OCI-LY1 (cell line): ENCODE data around the gene ABLIM2.

Experiments used
- H2AFZ ChIP-seq: fragments of 200-600 bp; sonication (generic), shearing (Covaris generic); 2 replicates; pipeline ENCODE4 v1.6.0; 2014; ENCODE audit warnings: antibody characterized with exemption, mild to moderate bottlenecking, low read length
- H3F3A ChIP-seq: fragments of 200-600 bp; sonication (generic), shearing (Covaris generic); 2 replicates; pipeline ENCODE4 v1.6.0; 2014; ENCODE audit warnings: mild to moderate bottlenecking, antibody characterized with exemption, low read length, moderate library complexity; ENCODE audit not compliant: insufficient read depth
- H3K27ac ChIP-seq: fragments of 200-600 bp; sonication (generic); 2 replicates; pipeline ENCODE4 v1.5.1; 2014; ENCODE audit warnings: low read length, mixed run types, mild to moderate bottlenecking, low read depth; ENCODE audit not compliant: poor library complexity, severe bottlenecking
- H3K27me3 ChIP-seq: fragments of 200-600 bp; sonication (generic); 2 replicates; pipeline ENCODE4 v1.6.0; 2014; ENCODE audit warnings: antibody characterized with exemption, mild to moderate bottlenecking, low read length, moderate library complexity; ENCODE audit not compliant: insufficient read depth
- H3K36me3 ChIP-seq: fragments of 200-600 bp; sonication (generic); 2 replicates; pipeline ENCODE4 v1.6.1; 2014; ENCODE audit warnings: mild to moderate bottlenecking, antibody characterized with exemption, low read length, moderate library complexity, mixed read lengths; ENCODE audit not compliant: insufficient read depth
- H3K4me1 ChIP-seq: fragments of 200-600 bp; sonication (generic); 2 replicates; pipeline ENCODE4 v1.5.1; 2014; ENCODE audit warnings: mild to moderate bottlenecking, low read length, moderate library complexity; ENCODE audit not compliant: insufficient read depth, severe bottlenecking
- H3K4me2 ChIP-seq: fragments of 200-600 bp; sonication (generic), shearing (Covaris generic); 2 replicates; pipeline ENCODE4 v1.6.1; 2014; ENCODE audit warnings: low read length
- H3K4me3 ChIP-seq: fragments of 200-600 bp; sonication (generic); 2 replicates; pipeline ENCODE4 v1.5.1; 2014; ENCODE audit warnings: low read length, low read depth, mild to moderate bottlenecking, mixed read lengths; ENCODE audit not compliant: poor library complexity, severe bottlenecking
- H3K79me2 ChIP-seq: fragments of 200-600 bp; shearing (Covaris generic); 2 replicates; pipeline ENCODE4 v1.6.1; 2016; ENCODE audit warnings: mixed run types, low read length, mixed read lengths; ENCODE audit not compliant: insufficient read depth
- H3K9ac ChIP-seq: fragments of 200-600 bp; sonication (generic), shearing (Covaris generic); 2 replicates; pipeline ENCODE4 v1.6.1; 2014; ENCODE audit warnings: mild to moderate bottlenecking, low read length, mixed read lengths
- H3K9me2 ChIP-seq: fragments of 200-600 bp; sonication (generic), shearing (Covaris generic); 2 replicates; pipeline ENCODE4 v1.6.1; 2014; ENCODE audit warnings: low read depth, mild to moderate bottlenecking, low read length, mixed read lengths
- H3K9me3 ChIP-seq: fragments of 200-600 bp; shearing (Covaris generic); 2 replicates; pipeline ENCODE4 v1.6.1; 2014; ENCODE audit warnings: low read length, mixed read lengths
- H4K20me1 ChIP-seq: fragments of 200-600 bp; sonication (generic), shearing (Covaris generic); 2 replicates; pipeline ENCODE4 v1.6.0; 2016; ENCODE audit warnings: mild to moderate bottlenecking, low read length; ENCODE audit not compliant: insufficient read depth
- CTCF ChIP-seq: fragments of 200-600 bp; sonication (generic), shearing (Covaris generic); IDR thresholded peaks from 2 replicates; pipeline ENCODE4 v1.5.1; 2017; ENCODE audit warnings: mild to moderate bottlenecking, antibody characterized with exemption, low read length, moderate library complexity, mixed read lengths
- EZH2 ChIP-seq: fragments of 200-600 bp; sonication (generic), shearing (Covaris generic); IDR thresholded peaks from 2 replicates; pipeline ENCODE4 v1.8.0; 2017; ENCODE audit warnings: borderline replicate concordance, mixed run types, mild to moderate bottlenecking, antibody characterized with exemption, low read length, moderate library complexity, mixed read lengths

ABLIM2 gene

DNA sequence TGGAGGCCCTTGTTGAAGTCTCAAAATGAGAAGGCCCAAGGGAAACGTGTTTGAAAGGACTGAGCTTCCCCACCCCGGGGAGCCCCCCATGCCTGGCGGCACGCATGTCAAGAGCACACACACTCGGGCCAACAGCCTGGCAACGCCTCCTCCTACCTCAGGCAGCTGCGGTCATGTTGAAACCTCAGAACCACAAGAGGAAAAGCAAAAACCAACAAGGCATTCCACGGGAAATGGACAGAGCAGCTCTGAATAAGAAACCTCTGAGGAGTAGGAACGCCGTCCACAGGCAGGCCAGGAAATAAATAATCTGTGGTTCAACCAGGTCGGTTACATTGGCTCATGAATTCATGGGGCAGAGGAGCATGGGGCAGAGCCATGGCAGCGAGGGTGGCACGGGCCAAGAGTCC, 123.2 kb downstream of the ABLIM2 start:
- Histone ChIP-seq H3K4me2 (no peak overlapping the region), H2AFZ (no peak overlapping the region), H3K9ac (no peak overlapping the region), H3K36me3 (no peaks in the 10 kb centered on the region; the same call in 1 of the 2 replicates), H3K27me3 (no peaks in the 10 kb centered on the region), H3K4me1 (peaks cover 47% of the 10 kb centered on the region), H3K9me2 (no peaks in the 10 kb centered on the region), H3F3A (no peaks in the 10 kb centered on the region), H3K4me3 (no peak overlapping the region), H3K79me2 (no peaks in the 10 kb centered on the region), H3K27ac (peak overlapping the region; percentile 45), H4K20me1 (no peaks in the 10 kb centered on the region), H3K9me3 (no peaks in the 10 kb centered on the region)
- TF ChIP-seq EZH2 (no peak), CTCF (no peak)

DNA sequence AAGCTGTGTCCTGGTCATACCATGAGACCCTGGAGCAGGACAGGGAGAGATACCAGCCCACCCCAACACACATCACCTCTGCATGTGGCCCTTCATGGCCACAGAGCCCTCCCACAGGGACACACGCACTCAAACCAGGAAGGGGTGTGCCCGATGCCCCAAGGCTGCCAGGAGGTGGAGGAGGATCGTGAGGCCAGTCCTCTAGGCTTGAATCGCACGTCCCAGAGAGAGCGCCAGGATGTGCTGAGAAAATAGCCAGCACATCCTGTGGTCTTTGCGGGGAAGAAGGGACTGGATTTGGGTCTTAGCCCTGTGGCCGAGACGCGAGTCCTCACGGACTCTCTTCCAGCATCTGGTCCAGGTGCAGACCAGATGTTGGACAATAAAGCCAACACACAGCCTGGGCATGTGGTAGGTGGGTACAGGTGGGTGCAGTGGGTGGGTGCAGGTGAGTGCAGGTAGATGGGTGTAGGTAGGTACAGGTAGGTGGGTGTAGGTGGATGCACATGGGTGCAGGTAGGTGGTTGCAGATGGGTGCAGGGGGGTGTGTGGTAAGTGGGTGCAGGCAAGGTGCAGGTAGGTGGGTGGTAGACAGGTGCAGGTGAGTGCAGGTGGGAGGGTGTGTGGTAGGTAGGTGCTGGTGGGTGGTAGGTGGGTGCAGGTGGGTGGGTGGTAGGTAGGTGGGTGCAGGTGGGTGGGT, 124.6 kb downstream of the ABLIM2 start:
- H3K9me2 ChIP-seq: no peaks in the 10 kb centered on the region
- H3K79me2 ChIP-seq: no peaks in the 10 kb centered on the region
- H3K4me3 ChIP-seq: no peak overlapping the region
- H3K4me2 ChIP-seq: no peak overlapping the region
- TF ChIP-seq CTCF: no peak
- TF ChIP-seq EZH2: no peak
- no peak overlapping the region for H2AFZ ChIP-seq
- H3K27me3 ChIP-seq: no peaks in the 10 kb centered on the region
- H3K9ac ChIP-seq: no peak overlapping the region
- H3K4me1 ChIP-seq: peaks cover 33% of the 10 kb centered on the region
- no peaks in the 10 kb centered on the region for H3K9me3 ChIP-seq
- H3K36me3 ChIP-seq: no peaks in the 10 kb centered on the region; the same call in 1 of the 2 replicates
- no peak overlapping the region for H3K27ac ChIP-seq
- H3F3A ChIP-seq: no peaks in the 10 kb centered on the region
- no peaks in the 10 kb centered on the region for H4K20me1 ChIP-seq

DNA sequence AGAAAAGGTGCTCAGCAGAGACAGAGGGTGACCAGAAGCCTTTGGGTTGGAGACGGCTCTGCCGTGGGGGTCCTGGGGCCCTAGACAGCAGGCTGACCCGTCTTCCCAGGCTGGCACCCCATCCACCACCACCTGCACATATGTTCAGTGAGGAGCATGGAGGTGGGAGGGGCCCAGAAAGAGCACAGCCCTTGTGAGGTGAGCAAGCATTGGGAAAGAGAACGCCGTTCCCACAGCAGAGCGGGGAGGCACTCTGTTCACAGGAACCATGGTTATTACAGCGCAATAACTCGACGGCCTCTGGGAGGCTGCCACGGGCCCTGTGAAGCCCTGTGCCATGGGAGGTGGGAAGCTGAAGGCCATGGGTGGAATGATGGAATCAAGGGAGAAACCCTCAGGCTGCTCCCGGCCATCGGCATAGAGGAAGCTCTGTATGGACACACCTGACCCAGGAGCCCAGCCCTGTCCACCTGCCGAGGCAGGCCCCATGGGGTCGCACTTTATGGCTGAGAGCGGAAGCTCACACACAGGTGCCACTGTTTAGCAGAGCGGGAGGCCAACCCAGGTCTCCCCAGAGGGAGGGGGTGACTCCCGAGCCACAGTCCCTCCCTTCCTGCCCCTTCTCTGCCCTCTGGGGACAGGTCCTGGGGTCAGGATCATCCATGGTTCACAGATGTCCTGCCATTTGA, 125.4 kb downstream of the ABLIM2 start:
- no peak overlapping the region for H3K4me2 ChIP-seq
- H2AFZ ChIP-seq: no peak overlapping the region
- no peaks in the 10 kb centered on the region for H3K9me3 ChIP-seq
- no peak overlapping the region for H3K27ac ChIP-seq
- no peaks in the 10 kb centered on the region for H3K27me3 ChIP-seq
- H4K20me1 ChIP-seq: no peaks in the 10 kb centered on the region
- no peak overlapping the region for H3K4me3 ChIP-seq
- peaks cover 27% of the 10 kb centered on the region for H3K4me1 ChIP-seq
- no peaks in the 10 kb centered on the region for H3K79me2 ChIP-seq
- TF ChIP-seq CTCF (no peak), EZH2 (no peak)
- H3F3A ChIP-seq: no peaks in the 10 kb centered on the region
- no peaks in the 10 kb centered on the region for H3K9me2 ChIP-seq
- H3K36me3 ChIP-seq: no peaks in the 10 kb centered on the region; the same call in 1 of the 2 replicates
- no peak overlapping the region for H3K9ac ChIP-seq
